Erythroblast (primary cell): ENCODE results near the gene FAM240B.

Source experiments
- GATA1 ChIP-seq: IDR thresholded peaks from 2 replicates; pipeline ENCODE4 v1.6.1; 2011; ENCODE audit warnings: low read depth, mild to moderate bottlenecking, control low read depth, low read length, moderate library complexity
- POLR2A ChIP-seq: IDR thresholded peaks from 2 replicates; pipeline ENCODE4 v1.6.1; 2011; ENCODE audit warnings: mild to moderate bottlenecking, low read length

GRCh38 chr9:38651400-38652042 lies 68.4 kb downstream of the FAM240B start:
- no peak for TF ChIP-seq POLR2A
- no peak for TF ChIP-seq GATA1
